ENCODE data around the gene SLC1A3.

DNA sequence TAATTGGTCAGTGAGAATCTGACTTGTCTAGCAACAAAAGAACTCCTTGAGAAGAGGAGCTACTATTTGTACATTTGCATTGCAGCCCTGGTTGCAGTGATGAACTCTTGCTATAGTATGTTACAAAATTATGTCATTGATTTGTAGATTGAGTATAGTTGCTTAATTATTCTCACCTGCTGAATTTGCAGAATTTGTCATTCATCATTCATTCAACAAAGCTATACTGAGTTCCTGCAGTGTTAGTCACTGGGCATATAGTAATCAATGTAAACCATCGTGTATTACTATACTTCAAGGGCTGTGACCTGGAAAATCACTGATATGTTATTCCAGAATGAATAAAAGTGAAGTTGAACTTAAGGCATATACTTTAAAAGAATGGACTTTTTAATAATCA lies 50.1 kb downstream of the SLC1A3 start:
- TF ChIP-seq, protein P1, sequence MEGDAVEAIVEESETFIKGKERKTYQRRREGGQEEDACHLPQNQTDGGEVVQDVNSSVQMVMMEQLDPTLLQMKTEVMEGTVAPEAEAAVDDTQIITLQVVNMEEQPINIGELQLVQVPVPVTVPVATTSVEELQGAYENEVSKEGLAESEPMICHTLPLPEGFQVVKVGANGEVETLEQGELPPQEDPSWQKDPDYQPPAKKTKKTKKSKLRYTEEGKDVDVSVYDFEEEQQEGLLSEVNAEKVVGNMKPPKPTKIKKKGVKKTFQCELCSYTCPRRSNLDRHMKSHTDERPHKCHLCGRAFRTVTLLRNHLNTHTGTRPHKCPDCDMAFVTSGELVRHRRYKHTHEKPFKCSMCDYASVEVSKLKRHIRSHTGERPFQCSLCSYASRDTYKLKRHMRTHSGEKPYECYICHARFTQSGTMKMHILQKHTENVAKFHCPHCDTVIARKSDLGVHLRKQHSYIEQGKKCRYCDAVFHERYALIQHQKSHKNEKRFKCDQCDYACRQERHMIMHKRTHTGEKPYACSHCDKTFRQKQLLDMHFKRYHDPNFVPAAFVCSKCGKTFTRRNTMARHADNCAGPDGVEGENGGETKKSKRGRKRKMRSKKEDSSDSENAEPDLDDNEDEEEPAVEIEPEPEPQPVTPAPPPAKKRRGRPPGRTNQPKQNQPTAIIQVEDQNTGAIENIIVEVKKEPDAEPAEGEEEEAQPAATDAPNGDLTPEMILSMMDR (IDR thresholded peaks at IDR 0.05): no peak
- no peak for TF ChIP-seq POLR2A (IDR thresholded peaks at IDR 0.05)

All from body of pancreas (tissue), 4 donors.